Subcutaneous abdominal adipose tissue (tissue), 5 donors: Measurements from ENCODE around the gene MED26.

ENCODE experiments used
- H3K27ac ChIP-seq: one replicate; pipeline ENCODE4 v1.7.0; 2013; ENCODE audit warnings: low read depth, mild to moderate bottlenecking, inconsistent platforms, low read length, moderate library complexity
- H3K27me3 ChIP-seq, 5 donors: one replicate each; pipeline ENCODE4 v1.7.0; 2013; ENCODE audit warnings: low read length in 5 of 5, inconsistent platforms in 1 of 5; ENCODE audit not compliant: control insufficient read depth in 5 of 5, insufficient read depth in 4 of 5
- H3K36me3 ChIP-seq, 5 donors: one replicate each; pipeline ENCODE4 v1.7.0; 2013; ENCODE audit warnings: low read length in 5 of 5; ENCODE audit not compliant: control insufficient read depth in 5 of 5, insufficient read depth in 5 of 5
- H3K4me1 ChIP-seq, 5 donors: one replicate each; pipeline ENCODE4 v1.7.0; 2013; ENCODE audit warnings: low read length in 5 of 5, mild to moderate bottlenecking in 3 of 5, moderate library complexity in 1 of 5; ENCODE audit not compliant: control insufficient read depth in 5 of 5, insufficient read depth in 5 of 5
- H3K4me3 ChIP-seq, 5 donors: one replicate each; pipeline ENCODE4 v1.7.0; 2013; ENCODE audit warnings: low read length in 5 of 5, low read depth in 1 of 5
- H3K9ac ChIP-seq, 5 donors: one replicate each; pipeline ENCODE4 v1.7.0; 2013; ENCODE audit warnings: low read length in 5 of 5, mild to moderate bottlenecking in 4 of 5, moderate library complexity in 3 of 5
- H3K9me3 ChIP-seq, 5 donors: one replicate each; pipeline ENCODE4 v1.7.0; 2013; ENCODE audit warnings: low read length in 5 of 5; ENCODE audit not compliant: control insufficient read depth in 5 of 5
- donor health status: healthy.
- donor health status: healthy.
- donor health status: healthy.
- donor health status: healthy.
- donor health status: healthy.

Gene MED26

GRCh38 chr19:16620018-16620417, 8.0 kb downstream of the MED26 start:
- H3K27ac ChIP-seq: peak overlapping the region; percentile 32
- no peaks in the 10 kb centered on the region for H3K27me3 ChIP-seq
- H3K36me3 ChIP-seq: peaks cover 0 to 16% (median 8%) of the 10 kb centered on the region in 5 donors
- peaks cover 13 to 62% (median 51%) of the 10 kb centered on the region in 5 donors for H3K4me1 ChIP-seq
- peak overlapping the region in 1 of 5 donors; percentile 9 for H3K4me3 ChIP-seq
- no peaks in the 10 kb centered on the region for H3K9me3 ChIP-seq
- no peak overlapping the region for H3K9ac ChIP-seq

- H3K9me3 ChIP-seq: no peaks in the 10 kb centered on the region
Measured at GRCh38 chr19:16619457-16619856, 8.5 kb downstream of the MED26 start.

DNA sequence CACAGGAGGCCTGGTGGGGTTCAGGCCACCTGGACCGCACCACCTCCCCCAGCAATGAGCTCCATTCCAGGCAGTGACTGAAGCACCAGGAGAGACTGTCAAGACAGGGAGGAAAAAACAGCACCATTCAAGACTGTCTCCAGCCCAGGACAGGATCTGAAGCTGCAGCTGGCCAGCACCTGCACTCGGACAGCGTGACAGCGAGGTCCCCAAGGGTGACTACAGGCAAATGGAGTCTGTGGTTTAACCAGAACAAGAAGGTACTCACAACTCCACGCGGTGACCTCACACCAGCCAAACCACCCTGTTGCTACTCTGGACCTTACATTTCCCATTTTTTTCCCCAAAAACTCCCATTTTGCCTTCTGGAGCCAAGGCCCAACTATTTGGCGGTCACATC, 9.8 kb downstream of the MED26 start:
- H3K27me3 ChIP-seq: no peaks in the 10 kb centered on the region

More at GRCh38 chr19:16619457-16619856, 8.5 kb downstream of the MED26 start:
- H3K4me1 ChIP-seq: peaks cover 13 to 59% (median 49%) of the 10 kb centered on the region in 5 donors
- H3K27ac ChIP-seq: peak overlapping the region; percentile 32
- H3K27me3 ChIP-seq: no peaks in the 10 kb centered on the region
- H3K4me3 ChIP-seq: peak overlapping the region in 2 of 5 donors; percentile 6 to 9
- H3K9ac ChIP-seq: no peak overlapping the region
- H3K36me3 ChIP-seq: peaks cover 0 to 10% (median 6%) of the 10 kb centered on the region in 5 donors

DNA sequence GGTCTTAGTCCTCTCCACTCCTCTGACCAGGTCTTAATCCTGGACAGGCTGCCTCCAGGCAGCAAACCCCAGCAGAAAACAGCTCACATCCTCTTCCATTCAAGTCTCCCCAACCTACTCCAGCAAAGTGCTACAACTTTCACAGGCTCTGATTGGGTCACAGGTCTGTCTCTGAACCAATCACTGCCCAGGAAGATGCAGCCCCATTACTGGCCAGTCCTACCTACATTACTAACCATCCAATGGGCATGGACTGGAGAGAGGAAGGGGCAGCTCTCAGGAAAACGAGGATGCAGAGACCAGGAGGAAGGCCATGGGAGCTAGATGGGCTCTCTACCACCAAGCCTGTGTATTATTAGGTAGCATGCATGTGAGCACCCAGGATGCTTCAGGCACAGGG, 12.2 kb downstream of the MED26 start:
- H3K9ac ChIP-seq: no peak overlapping the region
- H3K9me3 ChIP-seq: no peaks in the 10 kb centered on the region
- H3K4me3 ChIP-seq: no peak overlapping the region
- no peak overlapping the region for H3K27ac ChIP-seq
- H3K36me3 ChIP-seq: no peaks in the 10 kb centered on the region
- H3K27me3 ChIP-seq: no peaks in the 10 kb centered on the region
- peaks cover 12 to 60% (median 54%) of the 10 kb centered on the region in 5 donors for H3K4me1 ChIP-seq

More for the DNA sequence above, 9.8 kb downstream of the MED26 start:
- no peak overlapping the region for H3K9ac ChIP-seq
- peaks cover 11 to 60% (median 51%) of the 10 kb centered on the region in 5 donors for H3K4me1 ChIP-seq
- H3K4me3 ChIP-seq: no peak overlapping the region
- H3K9me3 ChIP-seq: no peaks in the 10 kb centered on the region
- H3K27ac ChIP-seq: no peak overlapping the region
- peaks cover 0 to 2% (median 0%) of the 10 kb centered on the region in 5 donors for H3K36me3 ChIP-seq

- Histone ChIP-seq H3K9me3 (no peaks in the 10 kb centered on the region), H3K27ac (no peak overlapping the region), H3K27me3 (no peaks in the 10 kb centered on the region), H3K36me3 (no peaks in the 10 kb centered on the region), H3K4me3 (no peak overlapping the region), H3K4me1 (peaks cover 14 to 57% (median 49%) of the 10 kb centered on the region in 5 donors), H3K9ac (peak overlapping the region in 1 of 5 donors; percentile 38)
Measured at GRCh38 chr19:16614941-16615340, 13.1 kb downstream of the MED26 start.

DNA sequence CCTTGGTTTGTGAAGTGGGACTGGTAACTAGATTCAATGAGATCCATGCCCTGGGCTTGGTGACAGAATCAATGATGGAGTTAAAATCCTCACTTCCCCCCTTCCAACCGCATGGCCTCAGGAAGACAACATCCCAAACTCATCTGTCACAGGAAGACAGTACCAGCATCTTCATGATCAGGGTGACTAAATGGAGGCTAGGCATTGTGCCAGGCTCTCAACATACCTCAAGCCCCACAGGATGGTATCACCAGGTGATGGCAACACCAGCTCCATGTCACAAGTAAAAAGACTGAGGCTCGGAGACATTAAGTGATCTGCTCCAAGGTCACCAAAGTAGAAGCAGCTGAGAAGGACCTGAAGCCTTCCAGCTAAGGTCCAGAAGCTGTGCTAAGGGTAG, 14.2 kb downstream of the MED26 start:
- Histone ChIP-seq H3K4me3 (no peak overlapping the region), H3K36me3 (no peaks in the 10 kb centered on the region), H3K4me1 (peaks cover 14 to 56% (median 40%) of the 10 kb centered on the region in 5 donors), H3K9ac (no peak overlapping the region), H3K27me3 (no peaks in the 10 kb centered on the region), H3K9me3 (no peaks in the 10 kb centered on the region), H3K27ac (no peak overlapping the region)

DNA sequence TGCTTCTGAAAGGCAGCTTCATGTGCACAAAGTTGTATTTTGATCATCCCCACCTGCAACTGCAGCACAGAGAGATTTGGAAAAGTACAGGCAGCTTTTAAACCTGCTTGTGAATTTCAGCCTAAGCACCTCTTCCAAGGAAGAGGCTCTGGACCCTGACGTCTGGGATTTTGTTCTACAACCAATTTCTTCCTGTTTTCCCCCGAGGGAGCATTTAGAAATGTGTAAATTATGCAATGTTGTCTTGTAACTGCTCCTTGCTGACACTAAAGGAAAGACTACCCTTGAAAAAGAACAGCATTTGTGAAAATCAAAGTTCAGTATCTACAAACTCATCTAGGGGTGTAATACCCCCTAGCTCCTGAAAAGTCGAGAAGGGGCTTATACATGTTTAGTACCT, 15.4 kb downstream of the MED26 start:
- peak overlapping the region; percentile 70 for H3K27ac ChIP-seq
- no peaks in the 10 kb centered on the region for H3K36me3 ChIP-seq
- no peaks in the 10 kb centered on the region for H3K9me3 ChIP-seq
- peak overlapping the region in 1 of 5 donors; percentile 9 for H3K4me3 ChIP-seq
- H3K9ac ChIP-seq: no peak overlapping the region
- no peaks in the 10 kb centered on the region for H3K27me3 ChIP-seq
- peaks cover 23 to 58% (median 50%) of the 10 kb centered on the region in 5 donors for H3K4me1 ChIP-seq

DNA sequence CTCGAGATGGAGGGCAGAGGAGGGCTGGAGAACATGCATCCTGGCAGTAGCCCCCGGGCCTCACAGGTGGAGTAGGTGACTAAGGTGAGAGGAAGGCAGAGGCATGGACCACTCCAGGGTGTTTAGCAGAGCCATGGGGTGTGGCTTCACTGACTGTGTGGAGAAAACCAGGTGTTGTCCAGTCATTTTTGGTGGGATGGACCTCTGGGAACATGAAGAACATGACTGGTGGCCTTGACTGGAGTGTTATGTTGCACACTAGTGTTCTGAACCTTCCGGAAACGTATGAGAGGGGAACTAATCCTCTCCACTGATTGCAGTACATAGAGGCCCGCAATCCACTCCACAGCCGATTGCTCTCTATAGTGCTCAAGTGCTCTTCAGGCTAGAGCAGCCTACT, 16.9 kb downstream of the MED26 start:
- Histone ChIP-seq H3K27me3 (no peaks in the 10 kb centered on the region), H3K4me1 (peaks cover 23 to 71% (median 56%) of the 10 kb centered on the region in 5 donors), H3K4me3 (no peak overlapping the region), H3K9ac (no peak overlapping the region), H3K36me3 (no peaks in the 10 kb centered on the region), H3K9me3 (no peaks in the 10 kb centered on the region), H3K27ac (peak overlapping the region; percentile 46)

- Histone ChIP-seq H3K27me3 (no peaks in the 10 kb centered on the region), H3K4me1 (peaks cover 26 to 86% (median 66%) of the 10 kb centered on the region in 5 donors), H3K36me3 (no peaks in the 10 kb centered on the region), H3K4me3 (no peak overlapping the region), H3K9ac (no peak overlapping the region), H3K9me3 (no peaks in the 10 kb centered on the region), H3K27ac (no peak overlapping the region)
Measured at GRCh38 chr19:16609511-16610200, 18.3 kb downstream of the MED26 start.

DNA sequence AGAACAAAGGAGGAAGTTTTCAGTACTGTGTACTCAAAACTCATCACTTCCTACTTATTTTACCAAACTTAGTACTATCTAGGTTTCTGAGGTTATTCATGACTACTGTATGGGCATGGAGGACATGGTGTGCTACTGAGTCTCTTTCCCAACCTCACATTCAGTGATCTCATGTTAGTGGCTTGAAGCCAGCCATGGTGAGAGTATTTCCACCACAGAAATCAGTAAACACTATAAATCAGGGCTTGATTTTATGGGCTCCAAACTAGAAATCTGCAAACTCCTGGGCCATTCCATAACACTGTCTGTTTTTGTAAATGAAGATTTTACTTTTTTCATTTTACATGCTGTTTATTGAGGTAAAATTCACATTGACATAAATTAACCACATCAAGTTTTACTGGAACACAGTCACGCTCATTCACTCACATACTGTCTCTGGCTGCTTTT, 19.7 kb downstream of the MED26 start:
- peak overlapping the region in 2 of 5 donors; percentile 32 to 64 for H3K9ac ChIP-seq
- H3K4me1 ChIP-seq: peaks cover 28 to 93% (median 76%) of the 10 kb centered on the region in 5 donors
- no peaks in the 10 kb centered on the region for H3K36me3 ChIP-seq
- H3K27ac ChIP-seq: peak overlapping the region; percentile 75
- H3K9me3 ChIP-seq: no peaks in the 10 kb centered on the region
- no peaks in the 10 kb centered on the region for H3K27me3 ChIP-seq
- H3K4me3 ChIP-seq: no peak overlapping the region
